GM19043 (cell line): ENCODE results near the gene RILPL1.
"Not testable (repeated sequence)": the region's sequence is repeated elsewhere in the genome, so short reads cannot be mapped to it uniquely, and the experiment has no call there.

Source experiments
- ATAC-seq: cut with Tn5 transposase; IDR thresholded peaks from one replicate; pipeline ENCODE4 v1.9.1; 2021; ENCODE audit warnings: low read depth; ENCODE audit not compliant: unreplicated experiment

The RILPL1 gene

GRCh38 chr12:123435636-123436016 lies 97.9 kb downstream of the RILPL1 start:
- ATAC-seq: no peak

GRCh38 chr12:123433615-123434014 lies 99.9 kb downstream of the RILPL1 start:
- no peak for ATAC-seq

GRCh38 chr12:123431951-123432817 lies 101.3 kb downstream of the RILPL1 start:
- ATAC-seq: not testable (repeated sequence)

- ATAC-seq: not testable (repeated sequence)
Measured at GRCh38 chr12:123429101-123429500, 104.4 kb downstream of the RILPL1 start.

GRCh38 chr12:123428591-123428990 lies 104.9 kb downstream of the RILPL1 start:
- ATAC-seq: no peak

GRCh38 chr12:123427036-123427769 lies 106.3 kb downstream of the RILPL1 start:
- ATAC-seq: peak; percentile 94

- ATAC-seq: no peak
Measured at GRCh38 chr12:123421314-123421713, 112.2 kb downstream of the RILPL1 start.
